Fibroblast of pulmonary artery (primary cell): ENCODE results near the gene RNF144A.

Experiments used
- DNase-seq: peaks from one replicate; pipeline ENCODE4 v3.0.0-alpha.2; 2010; ENCODE audit warnings: low read depth
- H3K4me3 ChIP-seq: replicated peaks from 2 replicates; pipeline ENCODE4 v1.5.1; 2011; ENCODE audit warnings: low read depth, mild to moderate bottlenecking, control low read depth, low read length, moderate library complexity
- TF ChIP-seq, protein P1 (sequence below): IDR thresholded peaks from 2 replicates; pipeline ENCODE4 v1.5.1; 2011; ENCODE audit warnings: mild to moderate bottlenecking, control low read depth, low read length, inconsistent platforms; ENCODE audit errors: missing control alignments

Gene RNF144A

DNA sequence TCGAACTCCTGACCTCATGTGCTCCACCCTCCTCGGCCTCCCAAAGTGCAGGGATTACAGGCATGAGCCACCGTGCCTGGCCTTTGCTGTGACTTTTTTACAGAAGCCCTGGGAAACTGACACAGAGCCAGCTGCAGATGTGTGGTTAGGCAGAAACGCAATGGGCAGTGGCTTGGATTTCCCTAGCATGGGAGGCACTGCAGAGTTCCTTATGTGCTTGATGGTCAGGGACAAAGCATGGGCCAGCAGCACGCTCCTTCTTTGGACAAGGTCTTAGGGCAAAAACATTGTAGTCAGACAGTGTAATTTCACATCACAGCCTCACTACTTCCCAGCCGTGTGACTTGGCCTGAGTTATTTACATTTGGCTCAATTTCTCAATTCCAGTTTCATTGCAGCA is 153.9 kb downstream of the RNF144A start:
- no peak for DNase-seq
- no peak overlapping the region for H3K4me3 ChIP-seq
- TF ChIP-seq, protein P1, sequence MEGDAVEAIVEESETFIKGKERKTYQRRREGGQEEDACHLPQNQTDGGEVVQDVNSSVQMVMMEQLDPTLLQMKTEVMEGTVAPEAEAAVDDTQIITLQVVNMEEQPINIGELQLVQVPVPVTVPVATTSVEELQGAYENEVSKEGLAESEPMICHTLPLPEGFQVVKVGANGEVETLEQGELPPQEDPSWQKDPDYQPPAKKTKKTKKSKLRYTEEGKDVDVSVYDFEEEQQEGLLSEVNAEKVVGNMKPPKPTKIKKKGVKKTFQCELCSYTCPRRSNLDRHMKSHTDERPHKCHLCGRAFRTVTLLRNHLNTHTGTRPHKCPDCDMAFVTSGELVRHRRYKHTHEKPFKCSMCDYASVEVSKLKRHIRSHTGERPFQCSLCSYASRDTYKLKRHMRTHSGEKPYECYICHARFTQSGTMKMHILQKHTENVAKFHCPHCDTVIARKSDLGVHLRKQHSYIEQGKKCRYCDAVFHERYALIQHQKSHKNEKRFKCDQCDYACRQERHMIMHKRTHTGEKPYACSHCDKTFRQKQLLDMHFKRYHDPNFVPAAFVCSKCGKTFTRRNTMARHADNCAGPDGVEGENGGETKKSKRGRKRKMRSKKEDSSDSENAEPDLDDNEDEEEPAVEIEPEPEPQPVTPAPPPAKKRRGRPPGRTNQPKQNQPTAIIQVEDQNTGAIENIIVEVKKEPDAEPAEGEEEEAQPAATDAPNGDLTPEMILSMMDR: no peak

DNA sequence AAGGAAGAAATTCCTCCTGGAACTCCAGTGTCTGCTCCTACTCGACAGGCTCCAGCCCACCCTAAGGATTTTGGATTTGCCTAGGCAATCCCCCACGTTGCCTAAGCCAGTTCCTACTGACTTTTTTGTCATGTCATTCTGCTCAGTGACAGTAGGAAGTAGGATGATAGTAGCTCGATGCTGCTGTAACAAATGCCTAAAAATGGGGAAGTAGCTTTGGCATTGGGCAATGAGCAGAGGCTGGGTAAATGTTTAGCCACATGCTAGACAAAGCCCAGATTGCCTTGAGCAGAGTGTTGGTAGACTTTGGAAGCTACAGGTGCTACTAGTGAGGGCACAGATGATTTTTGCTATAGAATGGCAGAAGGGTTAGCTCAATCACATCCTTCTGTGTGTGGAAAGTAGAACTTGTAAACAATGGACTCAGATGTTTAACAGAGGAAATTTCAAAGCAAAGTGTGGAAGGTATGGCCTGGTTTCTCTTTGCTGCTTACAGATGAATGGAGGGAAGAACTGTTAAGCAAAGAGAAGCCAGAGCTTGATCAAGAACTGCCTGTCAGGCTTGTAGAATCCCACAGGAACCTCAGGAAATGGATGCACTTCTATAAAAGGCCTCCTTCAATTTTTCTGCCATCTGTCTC is 154.8 kb downstream of the RNF144A start:
- TF ChIP-seq, protein P1: no peak
- H3K4me3 ChIP-seq: no peak overlapping the region
- DNase-seq: no peak

DNA sequence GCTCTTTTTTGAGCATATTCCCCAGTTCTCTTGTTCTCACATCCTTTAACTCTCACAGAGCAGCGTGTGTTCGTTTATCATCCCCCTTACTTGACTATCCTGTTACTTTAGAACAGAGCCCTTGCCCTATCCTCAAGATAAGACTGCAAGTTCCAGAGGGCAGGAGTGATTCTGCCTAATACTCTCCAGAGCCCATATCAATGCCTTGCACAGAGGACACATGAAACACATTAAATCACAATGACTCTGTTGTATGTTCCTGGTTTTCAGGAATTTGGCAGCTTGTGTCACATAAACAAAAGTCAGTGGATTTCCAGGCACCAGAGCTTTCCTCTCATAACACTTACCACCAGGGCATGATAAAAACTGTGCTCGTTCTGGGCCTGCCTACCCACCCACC is 156.7 kb downstream of the RNF144A start:
- TF ChIP-seq, protein P1: no peak
- no peak overlapping the region for H3K4me3 ChIP-seq
- DNase-seq: no peak

DNA sequence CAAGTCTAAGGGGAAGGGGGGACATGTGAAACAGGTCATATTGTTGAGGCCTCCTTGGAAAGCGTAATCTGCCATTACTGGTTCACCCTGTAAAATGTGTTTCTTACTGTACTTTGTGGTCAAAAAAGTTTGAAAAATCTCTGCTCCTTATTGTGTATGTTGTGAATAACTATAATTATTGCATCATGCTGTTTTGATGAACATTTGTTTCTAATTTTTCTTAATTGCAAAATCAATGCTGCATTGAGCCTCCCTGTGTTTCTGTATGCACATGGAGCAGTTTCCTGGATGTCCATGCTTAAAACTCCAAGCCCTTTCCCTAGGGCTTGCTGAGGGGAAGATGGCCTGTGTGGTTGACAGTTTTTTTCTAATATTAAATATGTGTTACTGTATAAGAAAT is 158.6 kb downstream of the RNF144A start:
- DNase-seq: no peak
- TF ChIP-seq, protein P1: no peak
- H3K4me3 ChIP-seq: no peak overlapping the region

DNA sequence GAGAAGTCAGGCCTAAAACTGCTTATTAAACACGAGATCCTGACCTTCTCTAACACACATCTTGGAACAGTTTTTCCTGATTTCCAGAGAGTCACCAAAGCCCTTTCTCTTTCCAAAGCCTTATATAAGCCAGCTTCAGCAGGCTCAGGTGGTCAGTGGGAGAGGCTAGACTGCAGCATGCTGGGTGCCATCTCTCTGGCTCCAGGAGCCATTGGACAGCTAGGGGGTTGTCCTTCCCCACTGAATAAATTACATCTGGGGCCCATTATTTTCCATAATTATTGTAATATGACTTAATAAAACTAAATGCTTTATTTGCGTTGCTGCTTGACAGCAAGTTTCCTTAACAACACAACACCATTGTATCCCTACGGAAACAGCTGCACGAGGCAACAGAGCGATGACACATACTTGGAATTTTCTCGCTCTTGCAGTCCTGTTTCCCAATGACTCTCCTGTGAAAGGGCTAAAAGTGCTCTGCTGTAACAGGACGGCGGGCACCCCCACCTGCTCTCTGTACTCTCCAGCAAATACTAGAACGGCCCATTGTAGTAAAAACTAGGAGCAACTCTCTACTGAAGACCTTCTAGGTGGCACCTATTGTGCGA is 160.6 kb downstream of the RNF144A start:
- peak; percentile 88 for DNase-seq
- TF ChIP-seq, protein P1: no peak
- no peak overlapping the region for H3K4me3 ChIP-seq

DNA sequence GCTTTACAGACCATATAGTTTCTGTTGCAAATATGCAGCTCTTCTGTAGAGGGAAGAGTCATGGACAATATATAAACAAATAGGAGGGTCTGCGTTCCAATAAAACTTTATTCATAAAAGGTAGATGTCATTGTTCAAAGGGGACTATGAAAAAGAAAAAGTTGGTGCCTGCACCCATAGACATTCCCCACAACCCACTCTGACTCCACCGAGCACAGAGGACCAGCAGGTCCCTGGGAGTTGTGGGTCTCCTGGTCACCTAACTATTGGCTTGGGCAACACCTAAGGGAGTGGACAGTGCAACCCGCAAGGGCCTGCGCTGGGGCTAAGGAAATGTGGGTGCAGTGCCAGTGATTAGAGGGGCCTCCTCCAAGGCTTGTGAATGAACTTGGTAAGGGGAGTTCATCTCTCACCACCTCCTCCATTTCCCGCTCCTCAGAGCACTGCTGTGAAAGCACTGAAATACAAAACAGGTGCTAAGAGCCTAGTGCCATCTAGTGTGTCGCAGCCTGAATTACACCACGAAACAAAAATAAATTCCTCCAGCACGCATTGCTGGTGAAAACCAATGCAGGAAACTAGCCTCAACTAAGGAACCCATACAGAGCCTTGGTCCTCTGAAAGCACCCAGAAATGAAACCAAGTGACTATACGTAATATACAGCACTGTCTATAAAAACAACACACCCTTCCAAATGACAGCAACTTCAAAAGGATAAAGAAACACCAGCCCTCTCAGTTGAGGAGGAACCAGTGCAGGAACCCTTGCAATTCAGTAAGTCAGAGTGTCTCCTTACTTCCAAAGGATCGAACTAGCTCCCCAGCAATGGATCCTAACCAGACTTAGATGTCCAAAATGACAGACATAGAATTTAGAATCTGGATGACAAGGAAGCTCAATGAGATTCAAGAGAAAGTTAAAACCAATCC is 166.6 kb downstream of the RNF144A start:
- peak; percentile 60 for DNase-seq
- TF ChIP-seq, protein P1: peak; percentile 70
- H3K4me3 ChIP-seq: no peak overlapping the region
